ENCODE measurements around the gene PRRC2B.

Gene PRRC2B

GRCh38 chr9:131423171-131423581, 29.3 kb downstream of the PRRC2B start:
- Histone ChIP-seq H2AFZ (ENCODE audit: low read length) (no peak overlapping the region), H3K4me2 (ENCODE audit: low read depth, low read length) (no peak overlapping the region), H3K79me2 (ENCODE audit: low read length) (peaks cover 100% of the 10 kb centered on the region), H3K4me3 (ENCODE audit: low read length) (no peak overlapping the region), H3K27me3 (replicated peaks; ENCODE audit: insufficient read depth, low read length) (no peaks in the 10 kb centered on the region), H3K4me1 (ENCODE audit: low read length) (no peaks in the 10 kb centered on the region), H3K36me3 (replicated peaks; ENCODE audit: insufficient read depth, low read length) (peaks cover 3% of the 10 kb centered on the region; the same call in 1 of the 2 replicates), H4K20me1 (ENCODE audit: insufficient read depth, low read length) (peaks cover 86% of the 10 kb centered on the region), H3K9ac (ENCODE audit: low read length) (no peak overlapping the region), H3K9me2 (replicated peaks; ENCODE audit: insufficient read depth, low read length) (no peaks in the 10 kb centered on the region), H3F3A (ENCODE audit: insufficient read depth, low read length) (no peaks in the 10 kb centered on the region), H3K27ac (ENCODE audit: low read length) (no peak overlapping the region), H3K9me3 (replicated peaks; ENCODE audit: insufficient read depth, low read length) (no peaks in the 10 kb centered on the region)
- TF ChIP-seq CTCF (IDR thresholded peaks at IDR 0.05; ENCODE audit: low read length) (no peak), EZH2phosphoT487 (IDR thresholded peaks at IDR 0.05; ENCODE audit: low read length) (no peak), EZH2 (optimal IDR thresholded peaks at IDR 0.05; ENCODE audit: low read depth, low read length) (no peak)
- DNase-seq: no peak

DNA sequence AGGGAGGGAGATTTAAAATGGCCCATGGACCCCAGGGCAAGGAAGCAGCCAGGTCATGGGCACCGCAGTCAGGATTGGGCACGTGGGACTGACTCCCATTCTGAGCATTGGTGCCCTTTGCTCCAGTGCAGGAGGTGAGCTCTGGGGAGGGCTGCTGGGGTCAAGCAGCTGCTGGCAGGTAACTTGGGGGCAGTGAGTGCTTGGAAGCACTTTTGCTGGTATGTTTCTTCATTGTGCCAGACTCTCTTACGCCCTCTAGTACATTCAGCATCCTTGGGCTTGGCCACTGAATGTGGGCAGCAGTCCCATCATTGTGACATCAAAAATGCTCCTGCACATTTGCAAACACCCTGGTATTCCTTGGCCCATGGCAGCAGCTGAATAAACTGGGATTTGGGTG, 32.7 kb downstream of the PRRC2B start:
- Histone ChIP-seq H2AFZ (ENCODE audit: low read length) (no peak overlapping the region), H3K9me3 (replicated peaks; ENCODE audit: insufficient read depth, low read length) (no peaks in the 10 kb centered on the region), H3K4me2 (ENCODE audit: low read depth, low read length) (no peak overlapping the region), H3K9me2 (replicated peaks; ENCODE audit: insufficient read depth, low read length) (no peaks in the 10 kb centered on the region), H3K9ac (ENCODE audit: low read length) (no peak overlapping the region), H3K27ac (ENCODE audit: low read length) (no peak overlapping the region), H3F3A (ENCODE audit: insufficient read depth, low read length) (no peaks in the 10 kb centered on the region), H3K4me3 (ENCODE audit: low read length) (no peak overlapping the region), H3K4me1 (ENCODE audit: low read length) (no peaks in the 10 kb centered on the region), H3K27me3 (replicated peaks; ENCODE audit: insufficient read depth, low read length) (no peaks in the 10 kb centered on the region), H3K36me3 (replicated peaks; ENCODE audit: insufficient read depth, low read length) (no peaks in the 10 kb centered on the region; the same call in 1 of the 2 replicates), H3K79me2 (ENCODE audit: low read length) (peaks cover 96% of the 10 kb centered on the region), H4K20me1 (ENCODE audit: insufficient read depth, low read length) (peaks cover 75% of the 10 kb centered on the region)
- TF ChIP-seq CTCF (IDR thresholded peaks at IDR 0.05; ENCODE audit: low read length) (no peak), EZH2phosphoT487 (IDR thresholded peaks at IDR 0.05; ENCODE audit: low read length) (no peak), EZH2 (optimal IDR thresholded peaks at IDR 0.05; ENCODE audit: low read depth, low read length) (no peak)
- no peak for DNase-seq

GRCh38 chr9:131429121-131430012, 35.5 kb downstream of the PRRC2B start:
- Histone ChIP-seq H3K27ac (ENCODE audit: low read length) (no peak overlapping the region), H3K79me2 (ENCODE audit: low read length) (peaks cover 93% of the 10 kb centered on the region)

More at GRCh38 chr9:131429121-131430012, 35.5 kb downstream of the PRRC2B start:
- Histone ChIP-seq H3K27me3 (replicated peaks; ENCODE audit: insufficient read depth, low read length) (no peaks in the 10 kb centered on the region), H3K9me3 (replicated peaks; ENCODE audit: insufficient read depth, low read length) (no peaks in the 10 kb centered on the region), H3K4me1 (ENCODE audit: low read length) (no peaks in the 10 kb centered on the region), H3K9me2 (replicated peaks; ENCODE audit: insufficient read depth, low read length) (no peaks in the 10 kb centered on the region), H3K4me2 (ENCODE audit: low read depth, low read length) (no peak overlapping the region), H3F3A (ENCODE audit: insufficient read depth, low read length) (no peaks in the 10 kb centered on the region), H4K20me1 (ENCODE audit: insufficient read depth, low read length) (peaks cover 61% of the 10 kb centered on the region), H3K9ac (ENCODE audit: low read length) (no peak overlapping the region), H2AFZ (ENCODE audit: low read length) (no peak overlapping the region), H3K36me3 (replicated peaks; ENCODE audit: insufficient read depth, low read length) (peaks cover 8% of the 10 kb centered on the region; the same call in 1 of the 2 replicates), H3K4me3 (ENCODE audit: low read length) (no peak overlapping the region)
- DNase-seq: no peak
- no peak for TF ChIP-seq CTCF (IDR thresholded peaks at IDR 0.05; ENCODE audit: low read length)
- no peak for TF ChIP-seq EZH2phosphoT487 (IDR thresholded peaks at IDR 0.05; ENCODE audit: low read length)
- no peak for TF ChIP-seq EZH2 (optimal IDR thresholded peaks at IDR 0.05; ENCODE audit: low read depth, low read length)
